H1 (cell line): ENCODE data around the gene DFFA. TPM values are rescaled to one million over a fixed set of nuclear protein-coding genes. Genes with fewer than 3 reads are reported as not detected.

ENCODE experiments used
- CTCF ChIA-PET: fragments of 300-600 bp; sonication (Branson Sonifier 250); formaldehyde crosslinking; loops from one replicate; lab custom pipeline; 2021; ENCODE audit not compliant: partially characterized antibody; lab: Charles Lee
- POLR2A ChIA-PET: fragments of 300-600 bp; sonication (Branson Sonifier 250); formaldehyde crosslinking; loops from one replicate; lab custom pipeline; 2021; ENCODE audit warnings: inconsistent platforms; ENCODE audit not compliant: partially characterized antibody; lab: Charles Lee
- DNase-seq, 2 experiments: peaks; one replicate each; pipeline versions ENCODE4 v3.0.0 to v3.0.0-alpha.2; 2010 to 2022; ENCODE audit warnings: low spot score in 2 of 2, low read depth in 1 of 2, mixed read lengths in 1 of 2
- FAIRE-seq: peaks from 2 replicates; lab custom pipeline; 2011; peaks lifted over from hg19 to GRCh38; lab: Jason Lieb, UNC
- H2AFZ ChIP-seq: 2 replicates; pipeline ENCODE4 v1.8.1; 2012; ENCODE audit warnings: low read length, inconsistent platforms
- H2AK5ac ChIP-seq: 2 replicates; pipeline ENCODE4 v1.6.1; 2013; ENCODE audit warnings: low read depth, low read length
- H2BK120ac ChIP-seq: replicated peaks from 2 replicates; pipeline ENCODE3; 2013; ENCODE audit warnings: low read depth, low read length, inconsistent platforms
- H2BK12ac ChIP-seq: 2 replicates; pipeline ENCODE4 v1.6.1; 2013; ENCODE audit warnings: low read depth, low read length
- H2BK15ac ChIP-seq: 2 replicates; pipeline ENCODE4 v1.6.1; 2013; ENCODE audit warnings: low read length
- H2BK20ac ChIP-seq: 2 replicates; pipeline ENCODE4 v1.6.1; 2013; ENCODE audit warnings: low read length
- H2BK5ac ChIP-seq: 2 replicates; pipeline ENCODE4 v1.6.1; 2013; ENCODE audit warnings: low read depth, low read length
- H3K14ac ChIP-seq: 2 replicates; pipeline ENCODE4 v1.6.1; 2013; ENCODE audit warnings: inconsistent platforms; ENCODE audit not compliant: insufficient read length
- H3K18ac ChIP-seq: 2 replicates; pipeline ENCODE4 v1.6.1; 2013; ENCODE audit warnings: low read length; ENCODE audit errors: extremely low read depth
- H3K23ac ChIP-seq: 2 replicates; pipeline ENCODE4 v1.6.1; 2013; ENCODE audit warnings: inconsistent platforms; ENCODE audit not compliant: insufficient read length
- H3K23me2 ChIP-seq: 2 replicates; pipeline ENCODE4 v1.6.1; 2013; ENCODE audit warnings: low read depth, low read length
- H3K27ac ChIP-seq: 2 replicates; pipeline ENCODE4 v1.6.1; 2011; ENCODE audit warnings: low read depth, low read length, inconsistent platforms
- H3K27me3 ChIP-seq, 4 experiments: replicated peaks in 1 of 4; 1 replicate in 1 of 4; 2 replicates in 3 of 4; pipeline versions ENCODE4 v1.6.1 to v1.8.1; 2011 to 2013; ENCODE audit warnings: low read length in 3 of 4, mild to moderate bottlenecking in 3 of 4, inconsistent platforms in 2 of 4, mixed read lengths in 2 of 4, moderate library complexity in 1 of 4; ENCODE audit not compliant: control insufficient read depth in 3 of 4, insufficient read depth in 3 of 4; ENCODE audit errors: extremely low read depth in 1 of 4
- H3K36me3 ChIP-seq, 4 experiments: 2 replicates each; pipeline versions ENCODE4 v1.6.1 to v1.8.1; 2011 to 2013; ENCODE audit warnings: mild to moderate bottlenecking in 4 of 4, low read length in 3 of 4, moderate library complexity in 2 of 4, control low read depth in 1 of 4, inconsistent platforms in 1 of 4; ENCODE audit not compliant: insufficient read depth in 4 of 4, control insufficient read depth in 2 of 4
- H3K4ac ChIP-seq: replicated peaks from 2 replicates; pipeline ENCODE3; 2013; ENCODE audit warnings: low read length, low read depth, mixed read lengths, inconsistent platforms; ENCODE audit not compliant: insufficient read length
- H3K4me1 ChIP-seq, 4 experiments: replicated peaks in 1 of 4; 1 replicate in 1 of 4; 2 replicates in 3 of 4; pipeline versions ENCODE4 v1.6.1 to v1.8.1; 2011 to 2013; ENCODE audit warnings: low read length in 3 of 4, inconsistent platforms in 2 of 4, mixed read lengths in 1 of 4; ENCODE audit not compliant: insufficient read depth in 4 of 4, control insufficient read depth in 3 of 4
- H3K4me2 ChIP-seq, 2 experiments: 2 replicates each; pipeline versions ENCODE4 v1.6.1 to v1.8.1; 2011 to 2013; ENCODE audit warnings: low read depth in 2 of 2, low read length in 2 of 2, control low read depth in 1 of 2, inconsistent platforms in 1 of 2, mild to moderate bottlenecking in 1 of 2; ENCODE audit not compliant: insufficient read depth in 1 of 2
- H3K4me3 ChIP-seq, 4 experiments: fragments of 200-600, 300-600 bp in 1 of 4; sonication (generic), shearing (Covaris generic), sonication (Bioruptor Twin) in 1 of 4; 2 replicates each; pipeline versions ENCODE4 v1.5.1 to v1.8.1; 2011 to 2016; ENCODE audit warnings: low read length in 4 of 4, low read depth in 3 of 4, control low read depth in 2 of 4, inconsistent platforms in 2 of 4, mild to moderate bottlenecking in 2 of 4, mixed read lengths in 1 of 4, moderate library complexity in 1 of 4; ENCODE audit not compliant: insufficient read depth in 2 of 4; ENCODE audit errors: extremely low read depth in 1 of 4
- H3K56ac ChIP-seq: replicated peaks from 2 replicates; pipeline ENCODE3; 2013; ENCODE audit warnings: low read depth, mild to moderate bottlenecking, mixed read lengths, low read length, inconsistent platforms; ENCODE audit not compliant: insufficient read length
- H3K79me1 ChIP-seq: 2 replicates; pipeline ENCODE4 v1.6.1; 2013; ENCODE audit warnings: low read depth, low read length, control low read depth
- H3K79me2 ChIP-seq, 2 experiments: 2 replicates each; pipeline versions ENCODE4 v1.6.1 to v1.8.1; 2012 to 2013; ENCODE audit warnings: low read length in 2 of 2, mild to moderate bottlenecking in 2 of 2, inconsistent platforms in 1 of 2; ENCODE audit not compliant: insufficient read depth in 2 of 2, control insufficient read depth in 1 of 2
- H3K9ac ChIP-seq, 4 experiments: replicated peaks in 1 of 4; 1 replicate in 1 of 4; 2 replicates in 3 of 4; pipeline versions ENCODE4 v1.6.1 to v1.8.1; 2011 to 2013; ENCODE audit warnings: low read depth in 3 of 4, low read length in 3 of 4, control low read depth in 2 of 4, mild to moderate bottlenecking in 2 of 4, moderate library complexity in 2 of 4, inconsistent platforms in 1 of 4; ENCODE audit errors: extremely low read depth in 1 of 4
- H3K9me3 ChIP-seq, 2 experiments: 2 replicates each; pipeline versions ENCODE4 v1.6.1 to v1.8.1; 2012 to 2013; ENCODE audit warnings: mild to moderate bottlenecking in 2 of 2, moderate library complexity in 2 of 2, control low read depth in 1 of 2, inconsistent platforms in 1 of 2, low read depth in 1 of 2, low read length in 1 of 2, mixed read lengths in 1 of 2; ENCODE audit not compliant: insufficient read depth in 2 of 2
- H4K20me1 ChIP-seq, 2 experiments: replicated peaks in 1 of 2; 2 replicates each; pipeline versions ENCODE3 to v1.8.1; 2011 to 2013; ENCODE audit warnings: inconsistent platforms in 2 of 2, low read length in 2 of 2, mild to moderate bottlenecking in 1 of 2; ENCODE audit not compliant: insufficient read depth in 2 of 2, control insufficient read depth in 1 of 2
- H4K5ac ChIP-seq: 2 replicates; pipeline ENCODE4 v1.6.1; 2013; ENCODE audit warnings: low read length, low read depth, mixed read lengths, inconsistent platforms; ENCODE audit not compliant: insufficient read length
- H4K8ac ChIP-seq: 2 replicates; pipeline ENCODE4 v1.8.0; 2013; ENCODE audit warnings: mild to moderate bottlenecking, moderate library complexity, low read length, inconsistent platforms; ENCODE audit not compliant: insufficient read depth; ENCODE audit errors: extremely low read depth
- H4K91ac ChIP-seq: replicated peaks from 2 replicates; pipeline ENCODE3; 2013; ENCODE audit warnings: low read length, mixed read lengths, inconsistent platforms; ENCODE audit not compliant: insufficient read length
- POLR2AphosphoS5 ChIP-seq: IDR thresholded peaks from 2 replicates; pipeline ENCODE4 v1.6.1; 2011; ENCODE audit warnings: low read depth, low read length
- SP1 ChIP-seq: IDR thresholded peaks from 2 replicates; pipeline ENCODE4 v1.6.1; 2011; ENCODE audit warnings: low read depth, low read length
- WGBS, 2 experiments: shearing (Covaris generic) in 1 of 2; methylation state at CpG; one replicate each; pipeline versions ENCODE4 v1.1.6 to v1.1.7; 2013 to 2015; ENCODE audit warnings: low lambda C conversion rate in 2 of 2, mixed read lengths in 2 of 2, inconsistent platforms in 1 of 2, low coverage in 1 of 2, missing lambda C conversion rate in 1 of 2; ENCODE audit not compliant: insufficient replicate concordance in 2 of 2, insufficient coverage in 1 of 2, insufficient read length in 1 of 2; ENCODE audit errors: extremely low coverage in 1 of 2, missing lambda C conversion rate in 1 of 2; 5-methylcytosine and 5-hydroxymethylcytosine counted together
- polyA plus RNA-seq, 7 experiments: library from polyadenylated mRNA; depleted of rRNA in 3 of 7; stranded (reverse) in 5 of 7; unstranded in 2 of 7; fragments of >200 nt in 5 of 7; fragments of 200-250 nt in 2 of 7; gene quantifications; 1 replicate in 5 of 7; 2 replicates in 1 of 7; 4 replicates in 1 of 7; pipeline versions ENCODE4 v1.2.1 to v1.2.3, GENCODE V29; 2011 to 2013; ENCODE audit warnings: missing spikeins in 2 of 7, mixed read lengths in 2 of 7
- total RNA-seq: library from RNA; stranded (reverse); fragmentation: NEBNext Ultra II Directional; extraction: Animal tissue kit (Norgen Biotek cat#: 25700); gene quantifications from 2 replicates; pipeline ENCODE4 v1.2.1, GENCODE V29; 2021

The DFFA gene
- total and polyA plus RNA-seq, 2 of the 8 experiments (the other 6 are each of a cell fraction or from before 2014, with no cell fraction given), result 34.3 to 79.9 TPM

- Histone ChIP-seq H4K20me1 (peaks cover 2 to 5% of the 10 kb centered on the region in 2 experiments), H3K18ac (no peak overlapping the region), H2BK15ac (no peak overlapping the region), H3K23me2 (no peaks in the 10 kb centered on the region), H3K14ac (no peak overlapping the region), H3K9ac (no peak overlapping the region), H3K4me1 (no peaks in the 10 kb centered on the region), H3K4ac (no peak overlapping the region), H4K5ac (no peak overlapping the region), H3K27ac (no peak overlapping the region), H2AFZ (no peak overlapping the region), H2BK120ac (no peak overlapping the region), H3K79me1 (peaks cover 4% of the 10 kb centered on the region; the same call in 1 of the 2 replicates), H3K23ac (no peak overlapping the region), H3K79me2 (peaks cover 0 to under 1% of the 10 kb centered on the region in 2 experiments; a peak in 1 of 4 replicates), H2BK5ac (no peak overlapping the region), H3K27me3 (no peaks in the 10 kb centered on the region), H3K9me3 (no peaks in the 10 kb centered on the region), H3K4me2 (no peak overlapping the region), H2BK12ac (no peak overlapping the region), H3K36me3 (peaks cover 52 to 95% (median 90%) of the 10 kb centered on the region in 4 experiments), H4K8ac (no peak overlapping the region), H3K4me3 (no peak overlapping the region), H3K56ac (no peak overlapping the region)
- no peak for DNase-seq
- POLR2A ChIA-PET, result interaction anchor here (1.0 to 5.2 kb wide), 4 partner anchors 8 to 57 kb away, joined by 3 to 22 read pairs (median 4); partner anchors contain the start of gene PGD
- no peak for FAIRE-seq
- CTCF ChIA-PET, result interaction anchor here (1.7 kb wide), 1 partner anchor 29 kb away, joined by 8 read pairs; no protein-coding TSS in a partner anchor
- 100% methylated on average over 2 of the region's 2 CpGs; no CpG with 5 or more reads in 1 of the 2 experiments for WGBS, 2 experiments
- TF ChIP-seq POLR2AphosphoS5 (peak; percentile 35; the same call in 1 of the 2 replicates), SP1 (no peak)
- TF ChIP-seq, all 59 proteins: peak for 1
- no peak overlapping the region for H2BK20ac ChIP-seq
- H4K91ac ChIP-seq, result no peak overlapping the region
- no peak overlapping the region for H2AK5ac ChIP-seq
Measured at GRCh38 chr1:10407201-10407600, 65.1 kb downstream of the DFFA start.

Other genes starting within 250 kb of the DFFA start
- gene PGD, start 73.5 kb downstream of the DFFA start, total RNA-seq, result 331 and 340 TPM in 2 replicates
- 191 and 227 TPM in 2 replicates for gene PGD, start 73.5 kb downstream of the DFFA start, polyA plus RNA-seq (2011; rRNA removed)
- gene CENPS, start 42.1 kb downstream of the DFFA start, total RNA-seq, result 15.7 and 20.3 TPM in 2 replicates
- 7.8 and 9.2 TPM in 2 replicates for gene CENPS, start 42.1 kb downstream of the DFFA start, polyA plus RNA-seq (2011; rRNA removed)
- 0.30 and 0.38 TPM in 2 replicates for gene CORT, start 22.5 kb downstream of the DFFA start, total RNA-seq
- 0.09 and 0.15 TPM in 2 replicates for gene CORT, start 22.5 kb downstream of the DFFA start, polyA plus RNA-seq (2011; rRNA removed)
- 19.8 and 25.5 TPM in 2 replicates for gene PEX14, start 2.4 kb upstream of the DFFA start, total RNA-seq
- gene PEX14, start 2.4 kb upstream of the DFFA start, polyA plus RNA-seq (2011; rRNA removed), result 13.0 and 24.0 TPM in 2 replicates